DND-41 (cell line): ENCODE data around the gene HSPG2.

Source experiments
- ATAC-seq: fragments of 200-7000 bp; cut with Tn5 transposase; 3 replicates; pipeline ENCODE4 v1.9.1; 2021; ENCODE audit warnings: low read depth; ENCODE audit not compliant: insufficient read depth
- DNase-seq: peaks from one replicate; pipeline ENCODE4 v3.0.0-alpha.2; 2020
- H2AFZ ChIP-seq: 2 replicates; pipeline ENCODE4 v1.6.0; 2012; ENCODE audit warnings: low read depth, low read length
- H3K27ac ChIP-seq: 2 replicates; pipeline ENCODE4 v1.5.1; 2012; ENCODE audit warnings: low read length, inconsistent platforms
- H3K27me3 ChIP-seq: fragments of 200-600 bp; sonication (generic); 2 replicates; pipeline ENCODE4 v1.6.0; 2012; ENCODE audit warnings: low read length, mild to moderate bottlenecking, inconsistent platforms; ENCODE audit not compliant: insufficient read depth, poor library complexity
- H3K36me3 ChIP-seq: 2 replicates; pipeline ENCODE4 v1.5.1; 2012; ENCODE audit warnings: low read length, inconsistent platforms; ENCODE audit not compliant: insufficient read depth
- H3K4me1 ChIP-seq: 2 replicates; pipeline ENCODE4 v1.5.1; 2012; ENCODE audit warnings: mild to moderate bottlenecking, low read length; ENCODE audit not compliant: insufficient read depth
- H3K4me2 ChIP-seq: 2 replicates; pipeline ENCODE4 v1.6.0; 2012; ENCODE audit warnings: mild to moderate bottlenecking, moderate library complexity, low read length, inconsistent platforms; ENCODE audit not compliant: insufficient read depth
- H3K4me3 ChIP-seq, 2 experiments: fragments of 200-600 bp in 1 of 2; shearing (Covaris generic) in 1 of 2; 2 replicates each; pipeline ENCODE4 v1.5.1; 2012 to 2016; ENCODE audit warnings: inconsistent platforms in 2 of 2, low read length in 2 of 2, mild to moderate bottlenecking in 2 of 2, low read depth in 1 of 2, moderate library complexity in 1 of 2
- H3K79me2 ChIP-seq: 2 replicates; pipeline ENCODE4 v1.6.0; 2012; ENCODE audit warnings: low read length, inconsistent platforms; ENCODE audit not compliant: insufficient read depth
- H3K9ac ChIP-seq: 2 replicates; pipeline ENCODE4 v1.6.0; 2012; ENCODE audit warnings: low read depth, mild to moderate bottlenecking, inconsistent platforms, low read length, moderate library complexity
- H3K9me3 ChIP-seq: 2 replicates; pipeline ENCODE4 v1.5.1; 2012; ENCODE audit warnings: low read length, moderate library complexity, mild to moderate bottlenecking, inconsistent platforms; ENCODE audit not compliant: insufficient read depth, severe bottlenecking
- H4K20me1 ChIP-seq: 2 replicates; pipeline ENCODE4 v1.6.0; 2012; ENCODE audit warnings: low read length; ENCODE audit not compliant: insufficient read depth
- CTCF ChIP-seq: IDR thresholded peaks from 2 replicates; pipeline ENCODE4 v1.5.1; 2012; ENCODE audit warnings: borderline replicate concordance, low read length, moderate library complexity, mild to moderate bottlenecking; ENCODE audit not compliant: poor library complexity, severe bottlenecking; ENCODE audit errors: extremely low read depth
- EZH2 ChIP-seq: IDR thresholded peaks from 3 replicates; pipeline ENCODE4 v1.6.1; 2012; ENCODE audit warnings: borderline replicate concordance, low read depth, mild to moderate bottlenecking, moderate library complexity, low read length, inconsistent platforms; ENCODE audit not compliant: severe bottlenecking

The HSPG2 gene

GRCh38 chr1:21904704-21905520 lies 32.2 kb downstream of the HSPG2 start:
- Histone ChIP-seq H3K4me1 (no peaks in the 10 kb centered on the region), H4K20me1 (peaks cover 5% of the 10 kb centered on the region; the same call in 1 of the 2 replicates), H3K4me2 (no peak overlapping the region), H3K4me3 (no peak overlapping the region), H3K27ac (no peak overlapping the region), H3K9ac (no peak overlapping the region), H3K36me3 (no peaks in the 10 kb centered on the region), H3K27me3 (no peaks in the 10 kb centered on the region), H3K79me2 (no peaks in the 10 kb centered on the region), H3K9me3 (no peaks in the 10 kb centered on the region), H2AFZ (no peak overlapping the region)
- DNase-seq (no peak), ATAC-seq (no peak)
- no peak for TF ChIP-seq CTCF

DNA sequence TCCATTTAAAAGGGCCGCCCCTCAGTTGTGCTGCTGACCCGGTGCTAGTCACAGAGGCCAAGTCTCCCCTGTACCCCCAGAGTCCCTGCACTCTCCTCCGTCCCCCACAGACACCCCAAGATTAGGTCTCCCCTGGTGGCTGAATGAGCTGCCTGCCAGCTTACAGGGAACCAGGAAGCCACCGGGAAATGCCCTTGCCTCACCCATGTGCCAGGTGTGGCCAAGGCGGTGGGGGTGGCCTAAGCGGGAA lies 32.7 kb downstream of the HSPG2 start:
- H4K20me1 ChIP-seq = peaks cover 5% of the 10 kb centered on the region; the same call in 1 of the 2 replicates
- ATAC-seq (no peak), DNase-seq (no peak)
- no peaks in the 10 kb centered on the region for H3K79me2 ChIP-seq
- H3K4me1 ChIP-seq = no peaks in the 10 kb centered on the region
- no peak for TF ChIP-seq CTCF
- TF ChIP-seq EZH2 = no peak
- H3K36me3 ChIP-seq = no peaks in the 10 kb centered on the region
- no peaks in the 10 kb centered on the region for H3K27me3 ChIP-seq
- H3K9ac ChIP-seq = no peak overlapping the region
- H3K4me2 ChIP-seq = no peak overlapping the region
- no peaks in the 10 kb centered on the region for H3K9me3 ChIP-seq
- no peak overlapping the region for H3K27ac ChIP-seq
- H2AFZ ChIP-seq = no peak overlapping the region
- H3K4me3 ChIP-seq = no peak overlapping the region

DNA sequence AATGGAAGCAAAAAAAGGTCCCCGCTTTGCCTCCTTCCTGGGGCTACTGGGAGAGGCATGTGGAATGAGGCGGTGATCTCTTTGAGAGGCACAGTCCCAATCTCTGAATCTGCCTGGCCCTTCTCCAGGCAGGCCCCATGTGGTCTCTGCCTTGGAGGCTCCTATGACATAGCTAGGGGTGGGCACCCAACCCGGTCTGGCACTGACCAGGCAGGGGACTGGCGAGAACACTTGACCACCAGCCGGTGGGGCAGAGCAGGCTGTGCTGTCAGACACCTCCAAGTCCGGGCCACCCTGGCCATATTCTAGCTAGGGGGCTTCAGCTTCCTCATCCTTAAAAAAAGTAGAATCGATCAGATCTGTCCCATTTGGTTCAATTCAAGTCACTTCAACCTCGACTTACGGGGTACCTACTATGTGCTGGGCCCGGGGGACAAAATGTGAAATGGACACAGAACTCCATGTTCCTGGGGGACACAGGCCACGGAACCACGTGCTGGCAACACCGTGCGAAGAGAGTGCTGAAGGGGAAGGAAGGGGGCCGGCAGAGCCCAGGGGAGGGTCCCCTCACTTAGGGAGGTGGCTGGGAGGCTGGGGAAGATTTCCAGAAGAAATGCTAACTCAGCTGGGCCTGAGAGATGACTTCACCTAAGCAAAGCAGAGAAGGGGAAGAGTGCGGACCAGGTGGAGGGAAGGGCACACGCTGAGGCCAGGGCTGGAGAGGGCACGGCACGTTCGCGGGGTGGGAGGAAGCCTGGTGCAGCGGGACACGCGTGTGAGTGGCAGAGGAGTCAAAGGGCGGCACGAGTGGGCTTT lies 33.3 kb downstream of the HSPG2 start:
- no peak for TF ChIP-seq EZH2
- no peak for TF ChIP-seq CTCF
- DNase-seq = no peak
- no peak overlapping the region for H2AFZ ChIP-seq
- no peak overlapping the region for H3K4me3 ChIP-seq
- peaks cover 5% of the 10 kb centered on the region; the same call in 1 of the 2 replicates for H4K20me1 ChIP-seq
- no peaks in the 10 kb centered on the region for H3K36me3 ChIP-seq
- H3K9me3 ChIP-seq = no peaks in the 10 kb centered on the region
- H3K4me1 ChIP-seq = no peaks in the 10 kb centered on the region
- no peak overlapping the region for H3K27ac ChIP-seq
- H3K27me3 ChIP-seq = no peaks in the 10 kb centered on the region
- H3K4me2 ChIP-seq = no peak overlapping the region
- ATAC-seq = no peak
- no peak overlapping the region for H3K9ac ChIP-seq
- no peaks in the 10 kb centered on the region for H3K79me2 ChIP-seq
